GM23248 (cell line): ENCODE measurements around the gene PTPN1. TPM values are rescaled to one million over a fixed set of nuclear protein-coding genes. Genes with fewer than 3 reads are reported as not detected.

Experiments
- DNase-seq: peaks from one replicate; pipeline ENCODE4 v3.0.0-alpha.2; 2015
- H2AFZ ChIP-seq: fragments of 200-600 bp; sonication (generic); 2 replicates; pipeline ENCODE4 v1.6.1; 2016; ENCODE audit warnings: antibody characterized with exemption
- H3F3A ChIP-seq: fragments of 200-600 bp; sonication (generic); 2 replicates; pipeline ENCODE4 v1.6.1; 2016; ENCODE audit warnings: mild to moderate bottlenecking, antibody characterized with exemption, mixed run types; ENCODE audit not compliant: insufficient read depth
- H3K27ac ChIP-seq: fragments of 200-600 bp; sonication (generic); 2 replicates; pipeline ENCODE4 v1.5.1; 2016; ENCODE audit warnings: mild to moderate bottlenecking
- H3K27me3 ChIP-seq: fragments of 200-600 bp; sonication (generic); replicated peaks from 2 replicates; pipeline ENCODE4 v1.6.1; 2016; ENCODE audit warnings: mild to moderate bottlenecking; ENCODE audit not compliant: insufficient read depth
- H3K36me3 ChIP-seq: fragments of 200-600 bp; sonication (generic); 2 replicates; pipeline ENCODE4 v1.6.1; 2016; ENCODE audit warnings: low read depth, mild to moderate bottlenecking
- H3K4me1 ChIP-seq: fragments of 200-600 bp; sonication (generic); 2 replicates; pipeline ENCODE4 v1.6.1; 2016; ENCODE audit warnings: mild to moderate bottlenecking; ENCODE audit not compliant: insufficient read depth
- H3K4me2 ChIP-seq: fragments of 200-600 bp; sonication (generic); one replicate; pipeline ENCODE4 v1.6.1; 2016; ENCODE audit warnings: mild to moderate bottlenecking; ENCODE audit not compliant: unreplicated experiment
- H3K4me3 ChIP-seq: fragments of 200-600 bp; sonication (generic); 2 replicates; pipeline ENCODE4 v1.5.1; 2016; ENCODE audit warnings: mild to moderate bottlenecking
- H3K79me2 ChIP-seq: fragments of 200-600 bp; sonication (generic); 2 replicates; pipeline ENCODE4 v1.6.1; 2016; ENCODE audit warnings: mild to moderate bottlenecking; ENCODE audit not compliant: insufficient read depth
- H3K9ac ChIP-seq: fragments of 200-600 bp; sonication (generic); 2 replicates; pipeline ENCODE4 v1.6.1; 2016; ENCODE audit warnings: mild to moderate bottlenecking
- H3K9me2 ChIP-seq: fragments of 200-600 bp; sonication (generic); 2 replicates; pipeline ENCODE4 v1.6.1; 2016; ENCODE audit warnings: mixed run types, mild to moderate bottlenecking, moderate library complexity; ENCODE audit not compliant: insufficient read depth
- H3K9me3 ChIP-seq: fragments of 200-600 bp; sonication (generic); one replicate; pipeline ENCODE4 v1.6.1; 2017; ENCODE audit warnings: low read depth
- H4K20me1 ChIP-seq: fragments of 200-600 bp; sonication (generic); 2 replicates; pipeline ENCODE4 v1.6.0; 2016; ENCODE audit not compliant: insufficient read depth
- EZH2 ChIP-seq: fragments of 200-600 bp; sonication (generic); IDR thresholded peaks from 2 replicates; pipeline ENCODE4 v1.6.1; 2018; ENCODE audit warnings: antibody characterized with exemption, mild to moderate bottlenecking; ENCODE audit not compliant: insufficient read depth, poor library complexity, severe bottlenecking
- EZH2phosphoT487 ChIP-seq: fragments of 200-600 bp; sonication (generic); IDR thresholded peaks from 2 replicates; pipeline ENCODE4 v1.6.1; 2018; ENCODE audit warnings: antibody characterized with exemption, moderate library complexity, mild to moderate bottlenecking, low read depth; ENCODE audit not compliant: insufficient read depth
- whole genome bisulfite sequencing, 2 experiments: methylation state at CpG; one replicate each; pipeline ENCODE4 v1.1.6; 2015 to 2017; ENCODE audit warnings: low lambda C conversion rate in 2 of 2, low coverage in 1 of 2; ENCODE audit errors: missing lambda C conversion rate in 2 of 2; 5-methylcytosine and 5-hydroxymethylcytosine counted together
- in situ Hi-C: fragments of 300-500 bp; cut with MboI; formaldehyde crosslinking; loops from 2 replicates; pipeline ENCODE4 v1.15.0; 2020
- polyA plus RNA-seq: library from polyadenylated mRNA; unstranded; fragments of >200 nt; fragmentation: Nextera tagmentation; extraction: Ambion mirVana; gene quantifications from 2 replicates; pipeline ENCODE4 v1.2.1, GENCODE V29; 2016
- total RNA-seq: library from RNA; depleted of rRNA; stranded (reverse); fragments of >200 nt; shearing (Covaris generic); gene quantifications from 2 replicates; pipeline ENCODE4 v1.2.3, GENCODE V29; 2014

The PTPN1 gene
- total and polyA plus RNA-seq, 2 experiments from 2014 or later: 18.9 to 22.8 TPM

- 82 to 86% methylated on average over 7 of the region's 7 CpGs for WGBS, 2 experiments
- Histone ChIP-seq H4K20me1 (no peaks in the 10 kb centered on the region), H3K27me3 (no peaks in the 10 kb centered on the region), H3K9me2 (no peaks in the 10 kb centered on the region), H3K36me3 (no peaks in the 10 kb centered on the region), H2AFZ (no peak overlapping the region), H3K4me2 (no peak overlapping the region), H3K9me3 (no peaks in the 10 kb centered on the region), H3F3A (peaks cover 41% of the 10 kb centered on the region), H3K9ac (no peak overlapping the region), H3K27ac (0 out of 2 replicates have a peak overlapping the region, but pooled peaks have one; percentile 52), H3K4me3 (no peak overlapping the region), H3K79me2 (peaks cover 100% of the 10 kb centered on the region), H3K4me1 (peaks cover 90% of the 10 kb centered on the region)
- in situ Hi-C loops: no loop called here
- TF ChIP-seq EZH2 (no peak), EZH2phosphoT487 (no peak)
- no peak for DNase-seq
These were observed 7.0 kb downstream of the PTPN1 start for GRCh38 chr20:50516935-50517816.

- Histone ChIP-seq H4K20me1 (no peaks in the 10 kb centered on the region), H3K79me2 (peaks cover 100% of the 10 kb centered on the region), H3K4me2 (peak overlapping the region; percentile 61), H3K9ac (no peak overlapping the region), H2AFZ (no peak overlapping the region), H3K27me3 (no peaks in the 10 kb centered on the region), H3K4me1 (peaks cover 90% of the 10 kb centered on the region), H3F3A (peaks cover 34% of the 10 kb centered on the region), H3K27ac (peak overlapping the region; percentile 52), H3K9me3 (no peaks in the 10 kb centered on the region), H3K4me3 (peak overlapping the region; percentile 42; the same call in 1 of the 2 replicates), H3K9me2 (no peaks in the 10 kb centered on the region), H3K36me3 (no peaks in the 10 kb centered on the region)
- in situ Hi-C loops: no loop called here
- no peak for DNase-seq
- 95 to 98% methylated on average over 3 of the region's 3 CpGs for WGBS, 2 experiments
- TF ChIP-seq EZH2: no peak
- no peak for TF ChIP-seq EZH2phosphoT487
These were observed 7.6 kb downstream of the PTPN1 start for GRCh38 chr20:50517817-50518154.

- Histone ChIP-seq H3K79me2 (peaks cover 100% of the 10 kb centered on the region), H3K9ac (no peak overlapping the region; the same call in 1 of the 2 replicates), H3K9me2 (no peaks in the 10 kb centered on the region), H4K20me1 (no peaks in the 10 kb centered on the region), H3K4me2 (peak overlapping the region; percentile 61), H3F3A (peaks cover 29% of the 10 kb centered on the region), H3K4me1 (peaks cover 85% of the 10 kb centered on the region), H2AFZ (no peak overlapping the region), H3K9me3 (no peaks in the 10 kb centered on the region), H3K4me3 (peak overlapping the region; percentile 42), H3K27ac (peak overlapping the region; percentile 52), H3K36me3 (no peaks in the 10 kb centered on the region), H3K27me3 (no peaks in the 10 kb centered on the region)
- DNase-seq: peak; percentile 72
- 56 to 59% methylated on average over 4 of the region's 4 CpGs for WGBS, 2 experiments
- in situ Hi-C loops: no loop called here
- TF ChIP-seq EZH2phosphoT487: no peak
- no peak for TF ChIP-seq EZH2
These were observed 8.1 kb downstream of the PTPN1 start for GRCh38 chr20:50518270-50518721.

GRCh38 chr20:50519036-50519762, 9.0 kb downstream of the PTPN1 start:
- peaks cover 20% of the 10 kb centered on the region for H3F3A ChIP-seq
- H4K20me1 ChIP-seq: no peaks in the 10 kb centered on the region
- no peaks in the 10 kb centered on the region for H3K27me3 ChIP-seq
- in situ Hi-C loops: no loop called here
- H3K27ac ChIP-seq: peak overlapping the region; percentile 52
- WGBS, 2 experiments: 78 to 80% methylated on average over 5 of the region's 5 CpGs
- H3K4me3 ChIP-seq: no peak overlapping the region
- DNase-seq: no peak
- no peaks in the 10 kb centered on the region for H3K36me3 ChIP-seq
- H3K4me2 ChIP-seq: peak overlapping the region; percentile 61
- TF ChIP-seq EZH2 (no peak), EZH2phosphoT487 (no peak)
- peaks cover 100% of the 10 kb centered on the region for H3K79me2 ChIP-seq
- H3K9ac ChIP-seq: no peak overlapping the region
- no peaks in the 10 kb centered on the region for H3K9me2 ChIP-seq
- H3K4me1 ChIP-seq: peaks cover 77% of the 10 kb centered on the region
- H3K9me3 ChIP-seq: no peaks in the 10 kb centered on the region
- H2AFZ ChIP-seq: no peak overlapping the region
